Neural cell (in vitro differentiated cells): ENCODE data around the gene MYPN.

Experiments
- EP300 ChIP-seq: fragments of 450-650 bp; conservative IDR thresholded peaks from 2 replicates; pipeline ENCODE4 v1.6.1; 2014; ENCODE audit warnings: antibody characterized with exemption, mild to moderate bottlenecking, moderate library complexity; ENCODE audit not compliant: poor library complexity, severe bottlenecking
- EZH2 ChIP-seq: fragments of 200-600, 300-800 bp; shearing (Covaris generic), sonication (generic); IDR thresholded peaks from 2 replicates; pipeline ENCODE4 v1.6.1; 2014; ENCODE audit warnings: antibody characterized with exemption, low read length, borderline replicate concordance, mild to moderate bottlenecking; ENCODE audit not compliant: insufficient read depth, poor library complexity, severe bottlenecking
- MXI1 ChIP-seq: fragments of 450-650 bp; conservative IDR thresholded peaks from 2 replicates; pipeline ENCODE4 v1.6.1; 2014; ENCODE audit warnings: antibody characterized with exemption, mild to moderate bottlenecking; ENCODE audit not compliant: poor library complexity, severe bottlenecking
- POLR2AphosphoS5 ChIP-seq: IDR thresholded peaks from 2 replicates; pipeline ENCODE4 v1.6.1; 2012
- RAD21 ChIP-seq: fragments of 450-650 bp; conservative IDR thresholded peaks from 2 replicates; pipeline ENCODE4 v1.6.1; 2014; ENCODE audit warnings: antibody characterized with exemption, mild to moderate bottlenecking, moderate library complexity
- SMC3 ChIP-seq: fragments of 450-650 bp; conservative IDR thresholded peaks from 2 replicates; pipeline ENCODE4 v1.6.1; 2014; ENCODE audit warnings: antibody characterized with exemption, mild to moderate bottlenecking, moderate library complexity; ENCODE audit not compliant: poor library complexity
- TAF1 ChIP-seq: IDR thresholded peaks from 2 replicates; pipeline ENCODE4 v1.6.1; 2012; ENCODE audit warnings: low read depth
- TF ChIP-seq, protein P1 (sequence below): fragments of 450-650 bp; IDR thresholded peaks from 2 replicates; pipeline ENCODE4 v1.5.1; 2014; ENCODE audit warnings: antibody characterized with exemption, mild to moderate bottlenecking, moderate library complexity; ENCODE audit not compliant: poor library complexity, severe bottlenecking
- TF ChIP-seq, protein P2 (sequence below): IDR thresholded peaks from 2 replicates; pipeline ENCODE4 v1.6.1; 2012; ENCODE audit warnings: borderline replicate concordance

DNA sequence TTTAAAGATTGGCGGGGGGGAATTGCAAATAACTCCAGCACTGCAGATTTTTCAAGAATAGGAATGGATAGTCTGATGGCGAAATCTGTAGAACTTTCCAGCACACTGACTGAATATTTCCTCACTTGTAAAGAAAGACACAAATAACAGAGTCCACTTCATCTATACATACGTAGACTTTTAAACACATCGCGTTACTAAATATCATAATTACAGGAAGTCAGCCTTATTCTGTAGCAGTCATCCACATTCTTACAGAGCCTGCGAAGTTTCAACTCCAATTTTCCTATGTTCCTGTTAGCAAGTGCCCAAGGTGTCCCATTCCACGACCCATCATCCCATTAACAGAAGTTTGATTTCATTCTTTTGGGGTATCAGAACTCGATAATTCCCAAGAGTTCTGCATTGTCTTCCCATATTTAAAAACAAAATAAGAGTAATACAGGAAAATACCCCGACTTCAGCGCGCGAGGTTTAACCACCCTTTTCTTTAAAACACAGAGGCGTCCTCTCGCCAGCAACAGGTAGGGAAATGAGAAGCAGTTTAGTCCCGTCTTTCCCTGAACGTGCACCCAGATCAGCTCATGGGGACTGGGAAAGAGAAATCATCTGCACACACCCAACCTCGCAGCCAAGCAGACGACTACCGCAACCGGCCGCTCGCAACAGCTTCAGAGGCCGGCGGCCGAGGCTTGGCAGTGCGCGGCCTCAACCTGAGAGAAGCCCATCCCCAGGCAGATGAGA, 35.1 kb upstream of the MYPN start:
- TF ChIP-seq EZH2 (no peak), TAF1 (no peak), POLR2AphosphoS5 (no peak), EP300 (no peak), SMC3 (no peak), MXI1 (no peak), RAD21 (no peak)
- TF ChIP-seq, protein P1, sequence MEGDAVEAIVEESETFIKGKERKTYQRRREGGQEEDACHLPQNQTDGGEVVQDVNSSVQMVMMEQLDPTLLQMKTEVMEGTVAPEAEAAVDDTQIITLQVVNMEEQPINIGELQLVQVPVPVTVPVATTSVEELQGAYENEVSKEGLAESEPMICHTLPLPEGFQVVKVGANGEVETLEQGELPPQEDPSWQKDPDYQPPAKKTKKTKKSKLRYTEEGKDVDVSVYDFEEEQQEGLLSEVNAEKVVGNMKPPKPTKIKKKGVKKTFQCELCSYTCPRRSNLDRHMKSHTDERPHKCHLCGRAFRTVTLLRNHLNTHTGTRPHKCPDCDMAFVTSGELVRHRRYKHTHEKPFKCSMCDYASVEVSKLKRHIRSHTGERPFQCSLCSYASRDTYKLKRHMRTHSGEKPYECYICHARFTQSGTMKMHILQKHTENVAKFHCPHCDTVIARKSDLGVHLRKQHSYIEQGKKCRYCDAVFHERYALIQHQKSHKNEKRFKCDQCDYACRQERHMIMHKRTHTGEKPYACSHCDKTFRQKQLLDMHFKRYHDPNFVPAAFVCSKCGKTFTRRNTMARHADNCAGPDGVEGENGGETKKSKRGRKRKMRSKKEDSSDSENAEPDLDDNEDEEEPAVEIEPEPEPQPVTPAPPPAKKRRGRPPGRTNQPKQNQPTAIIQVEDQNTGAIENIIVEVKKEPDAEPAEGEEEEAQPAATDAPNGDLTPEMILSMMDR: no peak
- TF ChIP-seq, protein P2, sequence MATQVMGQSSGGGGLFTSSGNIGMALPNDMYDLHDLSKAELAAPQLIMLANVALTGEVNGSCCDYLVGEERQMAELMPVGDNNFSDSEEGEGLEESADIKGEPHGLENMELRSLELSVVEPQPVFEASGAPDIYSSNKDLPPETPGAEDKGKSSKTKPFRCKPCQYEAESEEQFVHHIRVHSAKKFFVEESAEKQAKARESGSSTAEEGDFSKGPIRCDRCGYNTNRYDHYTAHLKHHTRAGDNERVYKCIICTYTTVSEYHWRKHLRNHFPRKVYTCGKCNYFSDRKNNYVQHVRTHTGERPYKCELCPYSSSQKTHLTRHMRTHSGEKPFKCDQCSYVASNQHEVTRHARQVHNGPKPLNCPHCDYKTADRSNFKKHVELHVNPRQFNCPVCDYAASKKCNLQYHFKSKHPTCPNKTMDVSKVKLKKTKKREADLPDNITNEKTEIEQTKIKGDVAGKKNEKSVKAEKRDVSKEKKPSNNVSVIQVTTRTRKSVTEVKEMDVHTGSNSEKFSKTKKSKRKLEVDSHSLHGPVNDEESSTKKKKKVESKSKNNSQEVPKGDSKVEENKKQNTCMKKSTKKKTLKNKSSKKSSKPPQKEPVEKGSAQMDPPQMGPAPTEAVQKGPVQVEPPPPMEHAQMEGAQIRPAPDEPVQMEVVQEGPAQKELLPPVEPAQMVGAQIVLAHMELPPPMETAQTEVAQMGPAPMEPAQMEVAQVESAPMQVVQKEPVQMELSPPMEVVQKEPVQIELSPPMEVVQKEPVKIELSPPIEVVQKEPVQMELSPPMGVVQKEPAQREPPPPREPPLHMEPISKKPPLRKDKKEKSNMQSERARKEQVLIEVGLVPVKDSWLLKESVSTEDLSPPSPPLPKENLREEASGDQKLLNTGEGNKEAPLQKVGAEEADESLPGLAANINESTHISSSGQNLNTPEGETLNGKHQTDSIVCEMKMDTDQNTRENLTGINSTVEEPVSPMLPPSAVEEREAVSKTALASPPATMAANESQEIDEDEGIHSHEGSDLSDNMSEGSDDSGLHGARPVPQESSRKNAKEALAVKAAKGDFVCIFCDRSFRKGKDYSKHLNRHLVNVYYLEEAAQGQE: no peak
